HCT116 (cell line): ENCODE data around the gene NT5C1B. TPM values are rescaled to one million over a fixed set of nuclear protein-coding genes. Genes with fewer than 3 reads are reported as not detected.

Experiments used
- ATAC-seq: fragments of 200-7000 bp; cut with Tn5 transposase; 2 replicates; pipeline ENCODE4 v1.9.1; 2020; ENCODE audit warnings: mild to moderate bottlenecking, moderate library complexity
- BruUV-seq: library from RNA; stranded (reverse); fragments of 400-500 nt; replicated peaks from 2 replicates; lab custom pipeline; 2021; lab: Mats Ljungman, UMichigan
- CTCF ChIA-PET: fragments of 300-600 bp; sonication (Branson Sonifier 250); formaldehyde crosslinking; loops from one replicate; lab custom pipeline; 2021; ENCODE audit warnings: antibody characterized with exemption; lab: Charles Lee
- POLR2A ChIA-PET: fragments of 300-600, 350-600 bp; sonication (Branson Sonifier 250); formaldehyde crosslinking; loops from one replicate; lab custom pipeline; 2021; ENCODE audit warnings: antibody characterized with exemption; lab: Charles Lee
- RAD21 ChIA-PET, 2 experiments: fragments of 300-600 bp; sonication (Branson Sonifier 250); formaldehyde crosslinking; loops; one replicate each; lab custom pipeline; 2023; ENCODE audit warnings: low total read pairs in 2 of 2; ENCODE audit not compliant: uncharacterized antibody in 2 of 2, unreplicated experiment in 2 of 2, low non-redundant PET in 1 of 2; lab: Charles Lee
- DNase-seq: peaks from one replicate; pipeline ENCODE4 v3.0.0-alpha.2; 2010; ENCODE audit warnings: low read depth, low spot score
- H2AFZ ChIP-seq: fragments of 200-600 bp; shearing (Covaris generic), sonication (generic); 2 replicates; pipeline ENCODE4 v1.6.1; 2017; ENCODE audit warnings: low read depth, mixed run types, mixed read lengths, antibody characterized with exemption, low read length; ENCODE audit not compliant: poor library complexity, severe bottlenecking
- H3K27ac ChIP-seq: 2 replicates; pipeline ENCODE4 v1.5.1; 2012; ENCODE audit warnings: low read depth, low read length
- H3K27me3 ChIP-seq: fragments of 200-600 bp; sonication (generic); 2 replicates; pipeline ENCODE4 v1.6.1; 2016; ENCODE audit warnings: mixed run types, low read length, mixed read lengths; ENCODE audit not compliant: insufficient read depth
- H3K36me3 ChIP-seq, 2 experiments: fragments of 200-500 bp in 1 of 2; fragments of 200-600 bp in 1 of 2; sonication (Bioruptor generic) in 1 of 2; sonication (generic) in 1 of 2; 2 replicates each; pipeline versions ENCODE4 v1.5.1 to v1.6.1; 2014 to 2016; ENCODE audit warnings: low read length in 2 of 2, inconsistent platforms in 1 of 2, mixed read lengths in 1 of 2, mixed run types in 1 of 2; ENCODE audit not compliant: insufficient read depth in 2 of 2, control insufficient read depth in 1 of 2
- H3K4me1 ChIP-seq, 2 experiments: fragments of 200-600 bp in 1 of 2; sonication (generic) in 1 of 2; 2 replicates each; pipeline versions ENCODE4 v1.5.1 to v1.6.1; 2012 to 2017; ENCODE audit warnings: low read length in 2 of 2, inconsistent platforms in 1 of 2, mild to moderate bottlenecking in 1 of 2, mixed read lengths in 1 of 2, mixed run types in 1 of 2, moderate library complexity in 1 of 2; ENCODE audit not compliant: insufficient read depth in 2 of 2, control insufficient read depth in 1 of 2
- H3K4me2 ChIP-seq: fragments of 200-600 bp; sonication (generic); 2 replicates; pipeline ENCODE4 v1.6.1; 2017; ENCODE audit warnings: mixed run types, low read length, mixed read lengths
- H3K4me3 ChIP-seq, 2 experiments: fragments of 200-600 bp in 1 of 2; sonication (generic) in 1 of 2; replicated peaks in 1 of 2; 2 replicates each; pipeline ENCODE4 v1.5.1; 2011 to 2016; ENCODE audit warnings: low read length in 2 of 2, control low read depth in 1 of 2, low read depth in 1 of 2, mild to moderate bottlenecking in 1 of 2, mixed read lengths in 1 of 2, mixed run types in 1 of 2
- H3K79me2 ChIP-seq: fragments of 200-600 bp; sonication (generic); 2 replicates; pipeline ENCODE4 v1.6.1; 2017; ENCODE audit warnings: mild to moderate bottlenecking, mixed run types, low read length, moderate library complexity, mixed read lengths; ENCODE audit not compliant: insufficient read depth
- H3K9ac ChIP-seq: fragments of 200-600 bp; sonication (generic); 2 replicates; pipeline ENCODE4 v1.6.1; 2016; ENCODE audit warnings: low read length, mixed read lengths
- H3K9me2 ChIP-seq: fragments of 200-600 bp; sonication (generic), shearing (Covaris generic); 2 replicates; pipeline ENCODE4 v1.6.1; 2017; ENCODE audit warnings: mixed run types, mild to moderate bottlenecking, moderate library complexity; ENCODE audit not compliant: insufficient read depth
- H3K9me3 ChIP-seq, 2 experiments: fragments of 200-500 bp in 1 of 2; fragments of 200-600 bp in 1 of 2; sonication (Bioruptor generic) in 1 of 2; sonication (generic) in 1 of 2; 2 replicates each; pipeline ENCODE4 v1.6.1; 2014 to 2017; ENCODE audit warnings: low read length in 2 of 2, mixed read lengths in 2 of 2, inconsistent platforms in 1 of 2, low read depth in 1 of 2, mild to moderate bottlenecking in 1 of 2, mixed run types in 1 of 2, moderate library complexity in 1 of 2; ENCODE audit not compliant: control insufficient read depth in 1 of 2, insufficient read depth in 1 of 2
- H4K20me1 ChIP-seq: fragments of 200-600 bp; sonication (generic), shearing (Covaris generic); 2 replicates; pipeline ENCODE4 v1.6.1; 2017; ENCODE audit warnings: mixed run types, mild to moderate bottlenecking, moderate library complexity; ENCODE audit not compliant: insufficient read depth
- CBX3 ChIP-seq: IDR thresholded peaks from 2 replicates; pipeline ENCODE4 v1.6.1; 2012; ENCODE audit warnings: low read depth
- EGR1 ChIP-seq: IDR thresholded peaks from 2 replicates; pipeline ENCODE4 v1.6.1; 2012; ENCODE audit warnings: low read depth
- EZH2 ChIP-seq: fragments of 200-600 bp; sonication (generic); IDR thresholded peaks from 2 replicates; pipeline ENCODE4 v1.6.1; 2017; ENCODE audit warnings: antibody characterized with exemption, mixed run types
- FOSL1 ChIP-seq: IDR thresholded peaks from 2 replicates; pipeline ENCODE4 v1.6.1; 2012; ENCODE audit warnings: low read depth
- JUND ChIP-seq: IDR thresholded peaks from 2 replicates; pipeline ENCODE4 v1.6.1; 2012
- POLR2A ChIP-seq: IDR thresholded peaks from 2 replicates; pipeline ENCODE4 v1.7.0; 2011; ENCODE audit warnings: borderline replicate concordance; ENCODE audit not compliant: insufficient read depth, insufficient read length; ENCODE audit errors: extremely low read depth
- SIN3A ChIP-seq: IDR thresholded peaks from 2 replicates; pipeline ENCODE4 v1.6.1; 2012; ENCODE audit warnings: low read depth
- TCF7L2 ChIP-seq: IDR thresholded peaks from 2 replicates; pipeline ENCODE4 v1.7.0; 2011; ENCODE audit warnings: borderline replicate concordance, inconsistent platforms; ENCODE audit not compliant: insufficient read depth, insufficient read length; ENCODE audit errors: extremely low read depth
- ZBTB33 ChIP-seq: IDR thresholded peaks from 2 replicates; pipeline ENCODE4 v1.6.1; 2011; ENCODE audit warnings: mild to moderate bottlenecking, low read length, moderate library complexity; ENCODE audit not compliant: insufficient replicate concordance; ENCODE audit errors: extremely low read depth
- ZFX ChIP-seq: fragments of 450-650 bp; IDR thresholded peaks from 2 replicates; pipeline ENCODE4 v1.6.1; 2017
- ZNF274 ChIP-seq: fragments of 200-500 bp; sonication (Bioruptor generic); IDR thresholded peaks from 2 replicates; pipeline ENCODE4 v1.6.1; 2014; ENCODE audit warnings: mild to moderate bottlenecking, low read depth, low read length, inconsistent platforms
- intact Hi-C: fragments of 100-400 bp; cut with micrococcal nuclease; formaldehyde crosslinking; loops from 2 replicates; pipeline ENCODE4 v1.10.0; 2022
- total RNA-seq: library from RNA; stranded (reverse); gene quantifications from one replicate; pipeline ENCODE4 v1.2.1, GENCODE V29; 2021; ENCODE audit not compliant: unreplicated experiment
- TF ChIP-seq, protein P1 (sequence below): IDR thresholded peaks from 2 replicates; pipeline ENCODE4 v1.6.1; 2012; ENCODE audit warnings: low read depth
- TF ChIP-seq, protein P2 (sequence below), 3 experiments: fragments of 200-600 bp in 1 of 3; sonication (generic) in 1 of 3; IDR thresholded peaks in 2 of 3; conservative IDR thresholded peaks in 1 of 3; 2 replicates each; pipeline ENCODE4 v1.5.1; 2012 to 2017; ENCODE audit warnings: low read depth in 2 of 3, low read length in 2 of 3, antibody characterized with exemption in 1 of 3, borderline replicate concordance in 1 of 3, control low read depth in 1 of 3, mild to moderate bottlenecking in 1 of 3, mixed read lengths in 1 of 3, mixed run types in 1 of 3, moderate library complexity in 1 of 3; ENCODE audit not compliant: insufficient read depth in 1 of 3
- TF ChIP-seq, protein P3 (sequence below): IDR thresholded peaks from 2 replicates; pipeline ENCODE4 v1.6.1; 2012

The NT5C1B gene
- total RNA-seq, 1 experiment from 2014 or later: not detected

DNA sequence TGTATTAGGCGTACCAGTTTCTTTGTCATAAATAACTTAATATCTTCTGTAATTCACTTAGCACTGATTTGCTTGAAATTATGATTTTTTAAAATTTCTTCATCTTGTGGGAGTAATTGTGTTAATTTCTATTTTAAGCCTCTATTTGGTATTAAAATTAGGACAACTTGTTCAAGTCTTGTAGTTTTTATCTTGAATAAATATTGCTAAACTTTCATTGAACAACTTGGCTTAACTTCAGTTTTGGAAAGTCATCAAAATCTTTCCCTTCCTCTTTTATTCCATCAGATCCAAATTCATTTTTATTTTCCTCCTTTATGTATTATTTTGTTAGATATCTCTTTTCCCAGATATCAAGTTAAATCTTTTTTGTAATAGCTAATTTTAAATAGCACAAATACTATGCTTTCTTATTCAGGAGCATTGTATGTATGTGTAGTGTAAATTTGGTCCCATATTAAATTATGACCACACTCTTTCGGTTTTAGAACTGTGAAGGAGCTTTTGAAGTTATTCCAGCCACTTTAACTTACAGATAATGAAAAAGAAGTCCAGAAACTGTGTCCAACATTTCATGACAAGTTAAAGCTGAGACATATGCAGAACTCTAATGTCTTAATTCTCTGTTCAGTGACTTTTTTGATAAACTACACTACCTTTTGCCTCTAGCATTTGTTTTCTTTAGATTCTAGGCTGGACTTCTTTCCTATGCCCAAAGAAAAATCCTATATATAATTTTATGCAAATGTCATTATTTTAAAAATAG is 31.7 kb upstream of the NT5C1B start:
- TF ChIP-seq CBX3 (no peak), TCF7L2 (no peak), ZBTB33 (no peak), SIN3A (no peak), ZNF274 (no peak), POLR2A (no peak), ZFX (no peak), EGR1 (no peak), EZH2 (no peak), FOSL1 (no peak), JUND (no peak)
- TF ChIP-seq, protein P1, sequence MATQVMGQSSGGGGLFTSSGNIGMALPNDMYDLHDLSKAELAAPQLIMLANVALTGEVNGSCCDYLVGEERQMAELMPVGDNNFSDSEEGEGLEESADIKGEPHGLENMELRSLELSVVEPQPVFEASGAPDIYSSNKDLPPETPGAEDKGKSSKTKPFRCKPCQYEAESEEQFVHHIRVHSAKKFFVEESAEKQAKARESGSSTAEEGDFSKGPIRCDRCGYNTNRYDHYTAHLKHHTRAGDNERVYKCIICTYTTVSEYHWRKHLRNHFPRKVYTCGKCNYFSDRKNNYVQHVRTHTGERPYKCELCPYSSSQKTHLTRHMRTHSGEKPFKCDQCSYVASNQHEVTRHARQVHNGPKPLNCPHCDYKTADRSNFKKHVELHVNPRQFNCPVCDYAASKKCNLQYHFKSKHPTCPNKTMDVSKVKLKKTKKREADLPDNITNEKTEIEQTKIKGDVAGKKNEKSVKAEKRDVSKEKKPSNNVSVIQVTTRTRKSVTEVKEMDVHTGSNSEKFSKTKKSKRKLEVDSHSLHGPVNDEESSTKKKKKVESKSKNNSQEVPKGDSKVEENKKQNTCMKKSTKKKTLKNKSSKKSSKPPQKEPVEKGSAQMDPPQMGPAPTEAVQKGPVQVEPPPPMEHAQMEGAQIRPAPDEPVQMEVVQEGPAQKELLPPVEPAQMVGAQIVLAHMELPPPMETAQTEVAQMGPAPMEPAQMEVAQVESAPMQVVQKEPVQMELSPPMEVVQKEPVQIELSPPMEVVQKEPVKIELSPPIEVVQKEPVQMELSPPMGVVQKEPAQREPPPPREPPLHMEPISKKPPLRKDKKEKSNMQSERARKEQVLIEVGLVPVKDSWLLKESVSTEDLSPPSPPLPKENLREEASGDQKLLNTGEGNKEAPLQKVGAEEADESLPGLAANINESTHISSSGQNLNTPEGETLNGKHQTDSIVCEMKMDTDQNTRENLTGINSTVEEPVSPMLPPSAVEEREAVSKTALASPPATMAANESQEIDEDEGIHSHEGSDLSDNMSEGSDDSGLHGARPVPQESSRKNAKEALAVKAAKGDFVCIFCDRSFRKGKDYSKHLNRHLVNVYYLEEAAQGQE: no peak
- TF ChIP-seq, protein P2, sequence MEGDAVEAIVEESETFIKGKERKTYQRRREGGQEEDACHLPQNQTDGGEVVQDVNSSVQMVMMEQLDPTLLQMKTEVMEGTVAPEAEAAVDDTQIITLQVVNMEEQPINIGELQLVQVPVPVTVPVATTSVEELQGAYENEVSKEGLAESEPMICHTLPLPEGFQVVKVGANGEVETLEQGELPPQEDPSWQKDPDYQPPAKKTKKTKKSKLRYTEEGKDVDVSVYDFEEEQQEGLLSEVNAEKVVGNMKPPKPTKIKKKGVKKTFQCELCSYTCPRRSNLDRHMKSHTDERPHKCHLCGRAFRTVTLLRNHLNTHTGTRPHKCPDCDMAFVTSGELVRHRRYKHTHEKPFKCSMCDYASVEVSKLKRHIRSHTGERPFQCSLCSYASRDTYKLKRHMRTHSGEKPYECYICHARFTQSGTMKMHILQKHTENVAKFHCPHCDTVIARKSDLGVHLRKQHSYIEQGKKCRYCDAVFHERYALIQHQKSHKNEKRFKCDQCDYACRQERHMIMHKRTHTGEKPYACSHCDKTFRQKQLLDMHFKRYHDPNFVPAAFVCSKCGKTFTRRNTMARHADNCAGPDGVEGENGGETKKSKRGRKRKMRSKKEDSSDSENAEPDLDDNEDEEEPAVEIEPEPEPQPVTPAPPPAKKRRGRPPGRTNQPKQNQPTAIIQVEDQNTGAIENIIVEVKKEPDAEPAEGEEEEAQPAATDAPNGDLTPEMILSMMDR (IDR thresholded peaks at IDR 0.05 in 2 of 3, conservative IDR thresholded peaks at IDR 0.05 in 1 of 3; ENCODE audit: borderline replicate concordance in 1 of 3, insufficient read depth in 1 of 3, low read depth in 2 of 3, low read length in 2 of 3): no peak
- TF ChIP-seq, protein P3, sequence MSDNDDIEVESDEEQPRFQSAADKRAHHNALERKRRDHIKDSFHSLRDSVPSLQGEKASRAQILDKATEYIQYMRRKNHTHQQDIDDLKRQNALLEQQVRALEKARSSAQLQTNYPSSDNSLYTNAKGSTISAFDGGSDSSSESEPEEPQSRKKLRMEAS: no peak
- TF ChIP-seq, all 23 proteins: peak for 0
- H3K4me2 ChIP-seq: no peak overlapping the region
- no peak for ATAC-seq
- no peaks in the 10 kb centered on the region for H3K9me2 ChIP-seq
- no TSS peak for BruUV-seq
- no peak overlapping the region for H2AFZ ChIP-seq
- no peaks in the 10 kb centered on the region; the same call in 1 of the 2 replicates for H3K27me3 ChIP-seq
- no peaks in the 10 kb centered on the region for H3K4me1 ChIP-seq
- no peaks in the 10 kb centered on the region for H4K20me1 ChIP-seq
- no peak for DNase-seq
- no peaks in the 10 kb centered on the region for H3K79me2 ChIP-seq
- ChIA-PET CTCF (no interaction called here), RAD21 (no interaction called here), POLR2A (no interaction called here)
- H3K9ac ChIP-seq: no peak overlapping the region
- no peak overlapping the region for H3K27ac ChIP-seq
- no peaks in the 10 kb centered on the region for H3K9me3 ChIP-seq
- intact Hi-C loops: no loop called here
- no peaks in the 10 kb centered on the region for H3K36me3 ChIP-seq
- no peak overlapping the region for H3K4me3 ChIP-seq
